Duodenal mucosa (tissue), 2 donors: ENCODE data around the gene ERCC2.

Experiments
- H3K27ac ChIP-seq: one replicate; pipeline ENCODE4 v1.7.0; 2013; ENCODE audit warnings: low read depth, low read length
- H3K27me3 ChIP-seq, 2 donors: one replicate each; pipeline ENCODE4 v1.7.0; 2013; ENCODE audit warnings: low read length in 2 of 2, control low read depth in 1 of 2; ENCODE audit not compliant: insufficient read depth in 2 of 2, control insufficient read depth in 1 of 2
- H3K36me3 ChIP-seq, 2 donors: one replicate each; pipeline ENCODE4 v1.7.0; 2013; ENCODE audit warnings: low read length in 2 of 2, control low read depth in 1 of 2; ENCODE audit not compliant: insufficient read depth in 2 of 2, control insufficient read depth in 1 of 2
- H3K4me1 ChIP-seq, 2 donors: one replicate each; pipeline ENCODE4 v1.7.0; 2013; ENCODE audit warnings: low read length in 2 of 2, control low read depth in 1 of 2; ENCODE audit not compliant: insufficient read depth in 2 of 2, control insufficient read depth in 1 of 2
- H3K4me3 ChIP-seq, 2 donors: one replicate each; pipeline ENCODE4 v1.7.0; 2013; ENCODE audit warnings: low read length in 2 of 2, low read depth in 1 of 2
- H3K9ac ChIP-seq, 2 donors: one replicate each; pipeline ENCODE4 v1.7.0; 2013; ENCODE audit warnings: low read length in 2 of 2, low read depth in 1 of 2
- H3K9me3 ChIP-seq, 2 donors: one replicate each; pipeline ENCODE4 v1.7.0; 2013; ENCODE audit warnings: low read length in 2 of 2, control low read depth in 1 of 2; ENCODE audit not compliant: control insufficient read depth in 1 of 2

ERCC2 gene

GRCh38 chr19:45355910-45356309 lies 14.5 kb downstream of the ERCC2 start:
- H3K27me3 ChIP-seq: no peaks in the 10 kb centered on the region
- peaks cover 0 to 20% of the 10 kb centered on the region in 2 donors for H3K36me3 ChIP-seq
- H3K4me3 ChIP-seq: no peak overlapping the region
- H3K27ac ChIP-seq: no peak overlapping the region
- H3K4me1 ChIP-seq: no peaks in the 10 kb centered on the region
- no peak overlapping the region for H3K9ac ChIP-seq
- no peaks in the 10 kb centered on the region for H3K9me3 ChIP-seq

- H3K4me1 ChIP-seq: no peaks in the 10 kb centered on the region
- no peak overlapping the region for H3K27ac ChIP-seq
- no peak overlapping the region for H3K9ac ChIP-seq
- no peaks in the 10 kb centered on the region for H3K9me3 ChIP-seq
- H3K36me3 ChIP-seq: peaks cover 0 to 22% of the 10 kb centered on the region in 2 donors
- no peaks in the 10 kb centered on the region for H3K27me3 ChIP-seq
- no peak overlapping the region for H3K4me3 ChIP-seq
These were observed 15.0 kb downstream of the ERCC2 start for GRCh38 chr19:45355402-45355801.

DNA sequence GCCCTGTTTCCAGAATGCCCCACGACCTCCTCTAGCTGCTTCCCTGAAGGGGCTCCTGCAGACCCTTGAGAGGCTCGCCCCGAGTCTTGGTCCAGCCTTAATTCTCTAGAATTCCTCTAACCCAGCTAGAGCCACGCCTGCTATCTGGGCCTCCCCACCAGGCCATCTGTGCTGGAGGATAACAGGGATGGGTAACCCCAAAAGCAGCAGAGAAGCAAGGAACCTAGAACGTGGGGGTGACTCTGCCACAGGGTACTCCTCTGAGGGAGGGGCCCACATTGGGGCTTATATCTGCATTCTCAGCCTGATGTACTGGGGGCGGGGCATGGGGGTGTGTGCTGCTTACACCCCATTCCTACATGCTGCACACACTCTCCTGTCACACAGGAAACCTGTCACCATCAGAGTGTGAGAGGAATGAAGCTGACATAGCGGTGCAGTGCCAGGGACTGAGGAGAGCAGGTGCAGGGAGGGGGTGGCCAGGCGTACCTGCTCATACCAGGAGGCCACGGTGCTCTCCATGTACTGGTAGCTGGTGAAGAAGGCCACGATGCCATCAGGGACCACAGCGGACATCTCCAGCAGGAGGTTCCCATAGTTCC lies 16.0 kb downstream of the ERCC2 start:
- Histone ChIP-seq H3K9ac (no peak overlapping the region), H3K27ac (no peak overlapping the region), H3K27me3 (no peaks in the 10 kb centered on the region), H3K9me3 (no peaks in the 10 kb centered on the region), H3K4me1 (no peaks in the 10 kb centered on the region), H3K36me3 (peaks cover 0 to 22% of the 10 kb centered on the region in 2 donors), H3K4me3 (no peak overlapping the region)

GRCh38 chr19:45352914-45353796 lies 17.2 kb downstream of the ERCC2 start:
- Histone ChIP-seq H3K27ac (no peak overlapping the region), H3K27me3 (no peaks in the 10 kb centered on the region), H3K36me3 (peaks cover 0 to 18% of the 10 kb centered on the region in 2 donors), H3K9ac (no peak overlapping the region), H3K9me3 (no peaks in the 10 kb centered on the region), H3K4me3 (no peak overlapping the region), H3K4me1 (no peaks in the 10 kb centered on the region)

DNA sequence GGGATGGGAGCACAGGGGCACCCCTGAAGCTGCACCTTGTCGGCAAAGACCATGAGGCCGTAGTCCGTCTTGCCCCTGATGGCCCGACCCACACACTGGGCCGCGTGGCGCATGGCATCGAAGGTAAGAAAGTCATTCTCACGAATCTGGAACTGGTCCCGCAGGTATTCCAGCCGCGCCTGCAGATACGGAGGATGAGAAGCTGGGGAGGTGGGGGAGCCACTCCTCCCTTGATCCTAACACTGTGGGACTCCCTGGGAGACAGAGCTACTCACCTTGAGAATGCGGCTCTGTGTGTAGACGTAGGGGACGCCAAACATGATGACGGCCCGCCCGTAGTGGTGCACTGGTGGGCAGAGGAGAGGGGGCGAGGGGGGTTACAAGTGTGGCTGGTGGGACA lies 17.9 kb downstream of the ERCC2 start:
- no peak overlapping the region for H3K27ac ChIP-seq

GRCh38 chr19:45352062-45352461 lies 18.3 kb downstream of the ERCC2 start:
- H3K27ac ChIP-seq: no peak overlapping the region
- H3K4me1 ChIP-seq: no peaks in the 10 kb centered on the region
- no peak overlapping the region for H3K9ac ChIP-seq
- no peaks in the 10 kb centered on the region for H3K9me3 ChIP-seq
- no peak overlapping the region for H3K4me3 ChIP-seq
- peaks cover 0 to 8% of the 10 kb centered on the region in 2 donors for H3K27me3 ChIP-seq
- peaks cover 0 to 18% of the 10 kb centered on the region in 2 donors for H3K36me3 ChIP-seq

More for the DNA sequence above, 17.9 kb downstream of the ERCC2 start:
- Histone ChIP-seq H3K9ac (no peak overlapping the region), H3K36me3 (peaks cover 0 to 18% of the 10 kb centered on the region in 2 donors), H3K9me3 (no peaks in the 10 kb centered on the region), H3K4me1 (no peaks in the 10 kb centered on the region), H3K4me3 (no peak overlapping the region), H3K27me3 (peaks cover 0 to 6% of the 10 kb centered on the region in 2 donors)

DNA sequence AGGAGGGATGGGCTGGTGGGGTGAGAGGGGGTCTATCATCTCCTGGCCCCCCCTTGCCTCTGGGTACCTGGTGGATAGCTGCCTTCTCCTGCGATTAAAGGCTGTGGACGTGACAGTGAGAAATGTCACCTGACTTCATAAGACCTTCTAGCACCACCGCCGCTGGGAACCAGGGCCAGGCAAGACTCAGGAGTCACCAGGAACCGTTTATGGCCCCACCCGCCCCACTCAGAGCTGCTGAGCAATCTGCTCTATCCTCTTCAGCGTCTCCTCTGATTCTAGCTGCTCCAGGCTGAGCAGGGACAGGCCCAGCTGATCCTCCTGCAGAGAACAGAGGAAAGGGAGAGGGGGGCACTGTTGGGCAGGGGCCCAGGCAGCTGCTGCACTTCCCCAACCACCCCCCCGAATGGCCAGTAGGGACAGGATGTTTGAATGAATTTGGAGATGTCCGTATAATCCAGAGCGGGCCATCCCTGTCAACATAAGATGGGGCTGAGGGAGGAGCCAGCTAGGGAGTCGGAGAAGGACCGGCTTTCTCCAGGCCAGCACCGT lies 18.9 kb downstream of the ERCC2 start:
- Histone ChIP-seq H3K27ac (no peak overlapping the region), H3K4me1 (no peaks in the 10 kb centered on the region), H3K27me3 (peaks cover 0 to 9% of the 10 kb centered on the region in 2 donors), H3K9me3 (no peaks in the 10 kb centered on the region), H3K4me3 (no peak overlapping the region), H3K36me3 (peaks cover 0 to 18% of the 10 kb centered on the region in 2 donors), H3K9ac (no peak overlapping the region)

DNA sequence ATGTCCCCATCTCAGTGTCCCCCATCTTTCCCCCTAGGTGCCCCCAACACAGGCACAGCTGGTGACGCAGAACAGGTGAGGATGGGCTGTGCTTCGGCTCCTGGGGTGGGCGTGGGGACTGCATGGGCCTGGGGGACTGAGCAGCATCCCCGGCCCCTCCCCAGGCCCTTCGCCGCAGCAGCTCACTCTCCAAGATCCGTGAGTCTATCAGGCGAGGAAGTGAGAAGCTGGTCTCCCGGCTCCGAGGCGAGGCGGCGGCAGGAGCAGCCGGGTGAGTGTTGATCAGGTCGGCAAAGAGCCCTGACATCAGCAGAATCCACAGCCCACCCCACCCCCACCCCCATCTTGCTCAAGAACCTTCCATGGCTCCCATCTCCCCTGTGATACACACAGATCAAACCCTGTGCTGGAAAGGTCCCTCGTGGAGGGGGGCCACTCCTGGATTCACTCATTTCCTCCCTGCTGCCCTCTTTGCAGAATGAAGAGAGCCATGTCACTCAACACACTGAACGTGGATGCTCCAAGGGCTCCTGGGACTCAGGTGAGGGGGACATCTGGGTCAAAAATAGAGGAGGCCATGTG lies 19.8 kb downstream of the ERCC2 start:
- Histone ChIP-seq H3K4me1 (no peaks in the 10 kb centered on the region), H3K9me3 (no peaks in the 10 kb centered on the region), H3K36me3 (peaks cover 0 to 18% of the 10 kb centered on the region in 2 donors), H3K9ac (no peak overlapping the region), H3K4me3 (no peak overlapping the region), H3K27me3 (peaks cover 3 to 16% of the 10 kb centered on the region in 2 donors), H3K27ac (no peak overlapping the region)

DNA sequence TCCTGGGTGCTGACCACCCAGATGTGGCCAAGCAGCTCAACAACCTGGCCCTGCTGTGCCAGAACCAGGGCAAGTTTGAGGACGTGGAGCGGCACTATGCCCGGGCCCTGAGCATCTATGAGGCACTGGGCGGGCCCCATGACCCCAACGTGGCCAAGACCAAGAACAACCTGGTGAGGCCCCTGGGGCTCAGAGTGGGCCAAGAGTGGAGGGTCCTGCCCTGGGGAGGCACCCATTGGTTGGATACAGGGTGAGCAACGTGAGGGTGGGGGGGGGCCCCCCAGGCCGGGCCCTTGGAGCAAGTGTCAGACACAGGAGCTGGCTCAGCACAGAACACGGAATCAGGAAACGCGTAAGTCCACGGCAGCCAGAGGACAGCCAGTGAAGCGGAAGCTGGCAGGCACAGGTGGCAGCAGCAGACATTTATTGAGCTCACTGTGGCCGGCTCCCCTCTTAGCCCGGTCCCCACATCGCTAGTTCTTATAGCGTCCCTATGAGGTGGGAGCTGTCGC lies 20.9 kb downstream of the ERCC2 start:
- Histone ChIP-seq H3K36me3 (peaks cover 0 to 13% of the 10 kb centered on the region in 2 donors), H3K9ac (no peak overlapping the region), H3K27ac (no peak overlapping the region), H3K4me1 (no peaks in the 10 kb centered on the region), H3K9me3 (no peaks in the 10 kb centered on the region), H3K27me3 (peaks cover 10 to 25% of the 10 kb centered on the region in 2 donors), H3K4me3 (no peak overlapping the region)

DNA sequence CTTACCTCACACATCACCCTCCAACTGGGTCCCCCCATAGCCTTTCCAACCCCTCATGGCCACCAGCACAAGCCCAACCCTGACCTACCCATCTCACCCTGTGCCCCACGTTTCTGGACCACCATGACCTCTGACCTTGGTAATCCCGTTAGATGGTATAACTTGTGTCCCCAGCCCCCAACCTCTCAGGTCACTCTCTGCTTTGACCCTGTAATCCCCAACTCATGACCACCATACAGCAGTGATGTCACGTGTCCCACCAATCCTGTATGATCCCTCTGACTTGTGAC lies 21.3 kb downstream of the ERCC2 start:
- H3K9me3 ChIP-seq: no peaks in the 10 kb centered on the region
- H3K4me1 ChIP-seq: no peaks in the 10 kb centered on the region
- no peak overlapping the region for H3K27ac ChIP-seq
- H3K9ac ChIP-seq: no peak overlapping the region
- no peak overlapping the region for H3K4me3 ChIP-seq
- H3K36me3 ChIP-seq: peaks cover 0 to 13% of the 10 kb centered on the region in 2 donors
- peaks cover 10 to 25% of the 10 kb centered on the region in 2 donors for H3K27me3 ChIP-seq
